Measurements from ENCODE around the gene POC1B. TPM values are rescaled to one million over a fixed set of nuclear protein-coding genes. Genes with fewer than 3 reads are reported as not detected.
A peak's percentile ranks its signal among the peaks of the same experiment; 100 is the strongest.

POC1B gene
- total RNA-seq, 4 donors from 2014 or later: 7.3 to 8.9 (median 7.8) TPM

DNA sequence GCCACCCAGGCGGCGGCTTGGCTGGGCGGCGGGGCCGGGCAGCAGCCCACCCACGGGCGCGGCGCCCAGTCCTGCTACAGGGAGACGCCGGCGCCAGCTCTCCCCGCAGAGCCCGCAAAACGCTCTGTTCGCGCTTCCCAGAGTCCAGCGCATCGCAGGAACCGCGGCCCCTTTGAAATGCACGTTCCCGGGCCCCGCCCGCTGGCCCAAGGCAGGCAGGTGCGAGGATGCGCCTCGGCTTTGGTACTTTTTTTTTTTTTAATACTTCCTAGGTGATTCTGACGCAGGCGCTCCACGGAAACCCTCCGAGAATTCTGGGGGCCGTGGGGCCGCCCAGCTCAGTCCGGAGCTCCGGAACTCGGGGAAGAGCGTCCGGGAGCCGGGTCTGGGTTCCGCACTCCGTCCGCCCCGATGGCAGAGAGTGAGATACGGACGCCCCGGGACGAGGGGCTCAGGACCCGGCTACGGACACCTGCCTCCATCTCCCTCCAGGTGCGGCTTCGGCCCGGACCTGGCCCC is 483 bp downstream of the POC1B start:
- ATAC-seq (peak; percentile 31 to 32), DNase-seq (peak in 1 of 2 donors; percentile 5)
- TF ChIP-seq POLR2A (IDR thresholded peaks at IDR 0.05): no peak
- TF ChIP-seq, protein P1, sequence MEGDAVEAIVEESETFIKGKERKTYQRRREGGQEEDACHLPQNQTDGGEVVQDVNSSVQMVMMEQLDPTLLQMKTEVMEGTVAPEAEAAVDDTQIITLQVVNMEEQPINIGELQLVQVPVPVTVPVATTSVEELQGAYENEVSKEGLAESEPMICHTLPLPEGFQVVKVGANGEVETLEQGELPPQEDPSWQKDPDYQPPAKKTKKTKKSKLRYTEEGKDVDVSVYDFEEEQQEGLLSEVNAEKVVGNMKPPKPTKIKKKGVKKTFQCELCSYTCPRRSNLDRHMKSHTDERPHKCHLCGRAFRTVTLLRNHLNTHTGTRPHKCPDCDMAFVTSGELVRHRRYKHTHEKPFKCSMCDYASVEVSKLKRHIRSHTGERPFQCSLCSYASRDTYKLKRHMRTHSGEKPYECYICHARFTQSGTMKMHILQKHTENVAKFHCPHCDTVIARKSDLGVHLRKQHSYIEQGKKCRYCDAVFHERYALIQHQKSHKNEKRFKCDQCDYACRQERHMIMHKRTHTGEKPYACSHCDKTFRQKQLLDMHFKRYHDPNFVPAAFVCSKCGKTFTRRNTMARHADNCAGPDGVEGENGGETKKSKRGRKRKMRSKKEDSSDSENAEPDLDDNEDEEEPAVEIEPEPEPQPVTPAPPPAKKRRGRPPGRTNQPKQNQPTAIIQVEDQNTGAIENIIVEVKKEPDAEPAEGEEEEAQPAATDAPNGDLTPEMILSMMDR (IDR thresholded peaks at IDR 0.05 in 4 of 5, conservative IDR thresholded peaks at IDR 0.05 in 1 of 5): no peak
- intact Hi-C loops (cut with DNase I; ENCODE audit: low total_unique reads) (loop anchor here (2.0 to 10.0 kb wide), 3 partner anchors 55 to 1491 kb away; partner anchors contain the start of gene ATP2B1), in situ Hi-C loops (cut with MboI; ENCODE audit: low sequenced_read_pairs in 4 of 4) (loop anchor here (5.0 to 25.0 kb wide), 6 partner anchors 51 to 1437 kb away; partner anchors contain the start of gene CCER1 (in 1 of the 4))
- no peaks in the 10 kb centered on the region for H3K27me3 ChIP-seq
- H3K36me3 ChIP-seq: no peaks in the 10 kb centered on the region
- peak overlapping the region; percentile 86 to 94 (median 91) for H3K27ac ChIP-seq
- peaks cover 40 to 47% of the 10 kb centered on the region in 2 donors for H3K4me1 ChIP-seq
- H3K9me3 ChIP-seq: no peaks in the 10 kb centered on the region
- peak overlapping the region; percentile 89 to 99 (median 96) for H3K4me3 ChIP-seq

DNA sequence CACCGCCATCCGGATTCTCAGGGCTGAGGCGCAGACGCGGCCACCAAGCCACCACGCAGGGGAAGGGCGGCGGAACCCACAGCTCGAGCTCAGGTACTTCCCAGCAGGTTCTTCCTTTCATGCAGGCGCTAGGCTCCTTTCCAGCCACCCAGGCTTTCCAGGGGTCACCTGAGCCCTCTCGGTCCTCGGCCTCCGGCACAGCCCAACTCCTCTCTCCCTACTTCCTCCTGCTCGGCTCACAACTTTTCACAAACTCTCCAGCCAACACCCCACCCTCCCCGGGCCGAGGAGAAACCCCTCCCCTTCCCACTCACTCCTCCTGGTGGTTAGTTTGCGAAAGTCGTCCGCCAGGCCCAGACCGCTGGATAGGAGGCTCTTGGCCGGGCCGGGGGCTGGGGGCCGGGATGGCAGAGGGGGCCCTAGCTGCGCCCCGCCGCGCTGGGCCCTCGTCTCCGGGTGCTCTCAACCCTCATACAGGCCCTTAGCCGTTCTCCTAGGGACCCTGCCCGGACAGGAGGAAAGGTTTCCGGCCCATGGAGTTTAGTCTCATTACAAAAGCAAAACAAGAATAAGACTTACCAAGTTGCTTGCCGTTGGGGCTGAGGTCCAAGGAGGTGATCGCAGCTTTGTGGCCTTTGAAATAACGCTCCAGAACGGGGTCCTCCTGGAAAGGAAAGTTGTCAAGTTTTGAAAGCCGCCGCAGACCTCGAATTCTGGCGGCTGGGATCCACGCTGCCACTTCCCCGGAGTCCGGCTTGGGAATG is 1.1 kb downstream of the POC1B start, which contains the start of gene GALNT4:
Gene GALNT4, minus strand, starts transcription at position 256 of the 764 bp plus-strand sequence. Its CDS starts 247 bp downstream, at position 9.
- ATAC-seq (peak; percentile 86 to 88), DNase-seq (peak; percentile 69 to 75)
- intact Hi-C loops (cut with DNase I; ENCODE audit: low total_unique reads): loop anchor here (2.0 to 10.0 kb wide), 3 partner anchors 54 to 1490 kb away; partner anchors contain the start of gene ATP2B1
- Histone ChIP-seq H3K27ac (peak within 1 kb of the TSS; percentile 86 to 94 (median 91)), H3K4me1 (peaks cover 40 to 47% of the 10 kb centered on the region in 2 donors), H3K27me3 (no peaks in the 10 kb centered on the region), H3K36me3 (no peaks in the 10 kb centered on the region), H3K4me3 (peak within 1 kb of the TSS; percentile 89 to 99 (median 96)), H3K9me3 (no peaks in the 10 kb centered on the region)
- in situ Hi-C loops (cut with MboI; ENCODE audit: low sequenced_read_pairs in 4 of 4): loop anchor here (5.0 to 25.0 kb wide), 6 partner anchors 50 to 1438 kb away; partner anchors contain the start of gene CCER1 (in 1 of the 4)
- TF ChIP-seq, protein P1 (IDR thresholded peaks at IDR 0.05 in 4 of 5, conservative IDR thresholded peaks at IDR 0.05 in 1 of 5): peak; percentile 51 to 77 (median 61)
- TF ChIP-seq POLR2A (IDR thresholded peaks at IDR 0.05): peak; percentile 38 to 60

DNA sequence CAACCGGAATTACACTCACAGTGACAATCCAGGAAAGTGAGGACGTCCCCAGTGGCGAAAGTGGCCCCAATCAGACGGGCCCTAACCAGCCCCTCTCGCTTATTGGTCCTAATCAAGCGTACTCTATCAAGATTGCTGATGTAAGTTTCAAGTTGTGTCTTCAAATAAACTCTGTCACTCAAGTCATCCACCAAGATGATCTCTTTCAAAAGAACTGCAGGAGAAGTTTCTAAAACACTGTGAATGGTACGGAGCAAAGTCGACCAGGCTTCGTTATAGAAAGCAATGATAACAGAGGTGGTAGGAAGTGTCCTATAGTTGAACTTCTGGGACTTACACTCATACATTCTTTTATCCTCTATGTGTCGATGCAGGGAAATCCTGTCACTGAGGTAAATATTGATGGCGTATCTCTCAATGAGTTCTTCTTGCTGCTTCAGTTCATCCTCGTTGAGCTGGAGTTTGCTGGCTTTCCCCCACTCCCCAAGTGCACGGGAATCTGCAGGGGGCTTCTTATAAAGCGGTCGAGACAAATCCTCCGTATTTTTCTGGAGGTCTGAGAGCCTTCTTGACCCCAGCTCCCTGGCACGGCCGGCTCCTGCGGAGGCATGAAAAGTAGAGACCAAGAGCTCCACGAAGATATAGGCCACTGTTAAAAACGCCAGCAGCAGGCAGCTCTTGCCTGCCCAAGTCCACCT is 1.9 kb downstream of the POC1B start:
- no peaks in the 10 kb centered on the region for H3K36me3 ChIP-seq
- no peaks in the 10 kb centered on the region for H3K27me3 ChIP-seq
- TF ChIP-seq POLR2A (IDR thresholded peaks at IDR 0.05): no peak
- TF ChIP-seq, protein P1 (IDR thresholded peaks at IDR 0.05 in 4 of 5, conservative IDR thresholded peaks at IDR 0.05 in 1 of 5): no peak
- no peaks in the 10 kb centered on the region for H3K9me3 ChIP-seq
- DNase-seq (no peak), ATAC-seq (no peak)
- H3K4me1 ChIP-seq: peaks cover 40 to 43% of the 10 kb centered on the region in 2 donors
- peak overlapping the region; percentile 89 to 99 (median 96) for H3K4me3 ChIP-seq
- peak overlapping the region; percentile 86 to 94 (median 91) for H3K27ac ChIP-seq
- intact Hi-C loops (cut with DNase I; ENCODE audit: low total_unique reads): loop anchor here (2.0 to 10.0 kb wide), 2 partner anchors 53 to 1489 kb away; a partner anchor contains a TSS
- in situ Hi-C loops (cut with MboI; ENCODE audit: low sequenced_read_pairs in 4 of 4): loop anchor here in 1 of 4 donors (10.0 kb wide), 2 partner anchors 49 to 509 kb away; no protein-coding TSS in a partner anchor

DNA sequence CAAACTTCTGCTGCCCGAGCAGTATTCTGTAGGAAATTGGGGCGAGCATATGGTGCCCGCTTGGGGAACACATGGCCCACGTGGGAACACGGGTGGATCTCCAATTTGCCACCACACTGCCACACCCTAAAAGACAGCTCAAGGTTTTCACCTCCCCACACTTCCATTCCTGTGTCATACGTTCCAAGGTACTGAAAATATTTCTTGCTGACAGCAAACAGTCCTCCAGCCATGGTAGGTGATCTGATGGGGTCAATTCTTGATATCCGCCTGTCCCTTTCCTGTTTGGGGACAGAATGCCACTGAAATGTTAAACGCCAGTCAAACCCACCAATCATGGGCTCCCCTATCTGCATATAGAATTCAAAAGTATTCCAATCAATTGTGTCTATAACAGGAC is 2.5 kb downstream of the POC1B start:
- intact Hi-C loops (cut with DNase I; ENCODE audit: low total_unique reads): loop anchor here (10.0 kb wide), 1 partner anchor 1489 kb away; a partner anchor contains a TSS

More for the DNA sequence above, 2.5 kb downstream of the POC1B start:
- Histone ChIP-seq H3K4me3 (peak overlapping the region; percentile 89 to 99 (median 96)), H3K9me3 (no peaks in the 10 kb centered on the region), H3K27ac (no peak overlapping the region), H3K36me3 (no peaks in the 10 kb centered on the region), H3K4me1 (peaks cover 40 to 43% of the 10 kb centered on the region in 2 donors), H3K27me3 (no peaks in the 10 kb centered on the region)
- ATAC-seq (no peak), DNase-seq (no peak)
- in situ Hi-C loops (cut with MboI; ENCODE audit: low sequenced_read_pairs in 4 of 4): loop anchor here in 1 of 4 donors (10.0 kb wide), 2 partner anchors 49 to 509 kb away; no protein-coding TSS in a partner anchor
- no peak for TF ChIP-seq POLR2A (IDR thresholded peaks at IDR 0.05)
- TF ChIP-seq, protein P1 (IDR thresholded peaks at IDR 0.05 in 4 of 5, conservative IDR thresholded peaks at IDR 0.05 in 1 of 5): no peak
